Measurements from ENCODE around the gene MYO3B.

GRCh38 chr2:170573671-170574070, 395.7 kb downstream of the MYO3B start:
- TF ChIP-seq CTCF (IDR thresholded peaks at IDR 0.05; ENCODE audit: low read length) = no peak
- no peak for TF ChIP-seq EZH2 (optimal IDR thresholded peaks at IDR 0.05; ENCODE audit: low read depth, low read length)
